ENCODE data around the gene UGT1A9. TPM values are rescaled to one million over a fixed set of nuclear protein-coding genes. Genes with fewer than 3 reads are reported as not detected.
"Not testable (repeated sequence)": the region's sequence is repeated elsewhere in the genome, so short reads cannot be mapped to it uniquely, and the experiment has no call there.

Gene UGT1A9
- not detected in 2 replicates for total RNA-seq (ENCODE audit: low replicate concordance)

DNA sequence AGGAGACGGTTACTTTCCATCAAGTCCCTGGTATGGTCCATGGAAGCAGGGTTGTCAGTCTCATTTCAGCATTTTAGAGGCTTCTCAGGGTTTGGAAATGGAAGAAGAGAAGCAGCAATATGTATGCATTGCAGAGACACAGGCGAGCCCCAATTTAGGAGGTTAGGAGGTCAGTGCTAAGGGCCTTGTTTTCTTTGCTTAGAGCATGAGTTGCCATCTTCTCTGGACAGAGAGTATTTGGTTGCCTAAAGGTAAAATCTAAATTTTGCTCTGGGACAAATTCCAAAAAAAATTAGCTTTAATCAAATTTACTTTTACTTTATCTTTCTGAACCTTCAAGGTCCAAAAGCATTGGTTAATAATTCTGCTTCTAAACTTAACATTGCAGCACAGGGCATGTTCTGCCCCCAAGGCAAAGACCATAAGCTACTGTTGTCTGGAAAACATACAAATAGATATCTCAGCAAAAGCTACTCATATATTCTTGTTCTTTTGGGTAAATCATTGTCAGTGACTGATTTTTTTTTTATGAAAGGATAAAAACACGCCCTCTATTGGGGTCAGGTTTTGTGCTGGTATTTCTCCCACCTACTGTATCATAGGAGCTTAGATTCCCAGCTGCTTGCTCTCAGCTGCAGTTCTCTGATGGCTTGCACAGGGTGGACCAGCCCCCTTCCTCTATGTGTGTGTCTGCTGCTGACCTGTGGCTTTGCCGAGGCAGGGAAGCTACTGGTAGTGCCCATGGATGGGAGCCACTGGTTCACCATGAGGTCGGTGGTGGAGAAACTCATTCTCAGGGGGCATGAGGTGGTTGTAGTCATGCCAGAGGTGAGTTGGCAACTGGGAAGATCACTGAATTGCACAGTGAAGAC, at the start of gene UGT1A9:
UGT1A9 (plus strand) TSS at position 609 of the 872 bp plus-strand sequence; CDS start at position 646, 37 bp downstream.
- H3K4me1 Mint-ChIP-seq = no peaks in the 10 kb centered on the region
- no peaks in the 10 kb centered on the region for H3K9me3 ChIP-seq (ENCODE audit: low read depth)
- no peaks in the 10 kb centered on the region for H3K79me2 ChIP-seq (ENCODE audit: low read depth)
- no peak within 1 kb of the TSS for H3K4me3 Mint-ChIP-seq
- no peaks in the 10 kb centered on the region for H3F3A ChIP-seq (ENCODE audit: low read depth)
- no peaks in the 10 kb centered on the region for H4K20me1 ChIP-seq (ENCODE audit: low read depth)
- no peak within 1 kb of the TSS for H3K4me3 ChIP-seq
- no peaks in the 10 kb centered on the region for H3K4me1 ChIP-seq
- DNase-seq (ENCODE audit: low spot score) = no peak
- H2AFZ ChIP-seq (replicated peaks) = no peak within 1 kb of the TSS
- no peaks in the 10 kb centered on the region for H3K9me3 Mint-ChIP-seq
- peaks cover 2% of the 10 kb centered on the region for H3K27me3 Mint-ChIP-seq (ENCODE audit: insufficient read depth, low read depth)
- H3K27ac Mint-ChIP-seq = no peak within 1 kb of the TSS
- no peak within 1 kb of the TSS for H3K4me2 ChIP-seq
- no peaks in the 10 kb centered on the region for H3K36me3 ChIP-seq
- no peaks in the 10 kb centered on the region for H3K36me3 Mint-ChIP-seq
- H3K27ac ChIP-seq = no peak within 1 kb of the TSS
- no peaks in the 10 kb centered on the region for H3K27me3 ChIP-seq
- no peak for TF ChIP-seq EZH2 (IDR thresholded peaks at IDR 0.05)
- TF ChIP-seq EZH2phosphoT487 (IDR thresholded peaks at IDR 0.05) = no peak
- TF ChIP-seq, protein P1, sequence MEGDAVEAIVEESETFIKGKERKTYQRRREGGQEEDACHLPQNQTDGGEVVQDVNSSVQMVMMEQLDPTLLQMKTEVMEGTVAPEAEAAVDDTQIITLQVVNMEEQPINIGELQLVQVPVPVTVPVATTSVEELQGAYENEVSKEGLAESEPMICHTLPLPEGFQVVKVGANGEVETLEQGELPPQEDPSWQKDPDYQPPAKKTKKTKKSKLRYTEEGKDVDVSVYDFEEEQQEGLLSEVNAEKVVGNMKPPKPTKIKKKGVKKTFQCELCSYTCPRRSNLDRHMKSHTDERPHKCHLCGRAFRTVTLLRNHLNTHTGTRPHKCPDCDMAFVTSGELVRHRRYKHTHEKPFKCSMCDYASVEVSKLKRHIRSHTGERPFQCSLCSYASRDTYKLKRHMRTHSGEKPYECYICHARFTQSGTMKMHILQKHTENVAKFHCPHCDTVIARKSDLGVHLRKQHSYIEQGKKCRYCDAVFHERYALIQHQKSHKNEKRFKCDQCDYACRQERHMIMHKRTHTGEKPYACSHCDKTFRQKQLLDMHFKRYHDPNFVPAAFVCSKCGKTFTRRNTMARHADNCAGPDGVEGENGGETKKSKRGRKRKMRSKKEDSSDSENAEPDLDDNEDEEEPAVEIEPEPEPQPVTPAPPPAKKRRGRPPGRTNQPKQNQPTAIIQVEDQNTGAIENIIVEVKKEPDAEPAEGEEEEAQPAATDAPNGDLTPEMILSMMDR (IDR thresholded peaks at IDR 0.05) = no peak
- no peak within 1 kb of the TSS for H3K9ac ChIP-seq

DNA sequence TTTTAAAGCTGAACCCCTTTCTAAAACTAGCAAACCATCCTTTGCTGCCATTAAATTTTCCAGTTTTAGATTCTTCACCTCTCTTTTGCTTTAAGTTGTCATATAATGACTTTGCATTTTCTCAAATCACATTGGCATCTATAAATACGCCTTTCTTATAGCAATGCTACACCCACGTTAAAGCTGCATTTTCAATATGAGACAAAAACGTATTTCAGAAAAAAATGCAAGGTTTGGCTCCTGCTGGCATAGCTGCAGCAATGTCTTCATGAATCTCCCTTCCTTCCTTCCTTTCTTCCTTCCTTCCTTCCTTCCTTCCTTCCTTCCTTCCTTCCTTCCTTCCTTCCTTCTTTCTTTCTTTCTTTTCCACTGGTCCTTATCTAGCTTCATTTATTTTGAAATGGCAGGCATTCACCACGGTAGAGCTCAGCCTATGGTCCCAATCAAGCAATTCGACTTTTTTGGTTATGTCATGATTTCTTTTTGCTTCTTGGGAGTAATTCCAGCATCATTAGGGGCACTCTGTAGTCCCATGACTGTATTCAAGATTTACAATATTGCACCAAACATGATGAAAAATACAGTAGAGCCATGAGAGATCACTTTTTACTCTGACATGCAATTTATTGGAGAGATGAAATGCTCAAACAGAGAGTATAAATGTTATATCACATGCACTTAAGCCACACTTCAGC, 44.2 kb upstream of the UGT1A9 start:
- Histone ChIP-seq H3K9ac (no peak overlapping the region), H2AFZ (replicated peaks) (no peak overlapping the region), H3K4me1 (no peaks in the 10 kb centered on the region), H3K79me2 (ENCODE audit: low read depth) (no peaks in the 10 kb centered on the region), H3K27me3 (no peaks in the 10 kb centered on the region), H3K27ac (no peak overlapping the region), H3F3A (ENCODE audit: low read depth) (no peaks in the 10 kb centered on the region), H3K4me2 (no peak overlapping the region), H3K4me3 (no peak overlapping the region), H4K20me1 (ENCODE audit: low read depth) (no peaks in the 10 kb centered on the region), H3K36me3 (no peaks in the 10 kb centered on the region), H3K9me3 (ENCODE audit: low read depth) (no peaks in the 10 kb centered on the region)
- no peak for DNase-seq (ENCODE audit: low spot score)
- TF ChIP-seq, protein P1 (IDR thresholded peaks at IDR 0.05) = no peak
- no peak for TF ChIP-seq EZH2 (IDR thresholded peaks at IDR 0.05)
- no peak for TF ChIP-seq EZH2phosphoT487 (IDR thresholded peaks at IDR 0.05)
- Mint-ChIP-seq H3K36me3 (no peaks in the 10 kb centered on the region), H3K4me3 (no peak overlapping the region), H3K4me1 (no peaks in the 10 kb centered on the region), H3K27ac (no peak overlapping the region), H3K9me3 (peaks cover 2% of the 10 kb centered on the region), H3K27me3 (ENCODE audit: insufficient read depth, low read depth) (peaks cover 2% of the 10 kb centered on the region)

DNA sequence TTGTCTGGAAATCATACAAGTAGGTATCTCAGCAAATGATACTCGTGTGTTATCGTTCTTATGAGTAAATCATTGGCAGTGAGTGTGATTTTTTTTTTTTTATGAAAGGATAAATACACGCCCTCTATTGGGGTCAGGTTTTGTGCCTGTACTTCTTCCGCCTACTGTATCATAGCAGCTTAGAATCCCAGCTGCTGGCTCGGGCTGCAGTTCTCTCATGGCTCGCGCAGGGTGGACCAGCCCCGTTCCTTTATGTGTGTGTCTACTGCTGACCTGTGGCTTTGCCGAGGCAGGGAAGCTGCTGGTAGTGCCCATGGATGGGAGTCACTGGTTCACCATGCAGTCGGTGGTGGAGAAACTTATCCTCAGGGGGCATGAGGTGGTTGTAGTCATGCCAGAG, 35.4 kb upstream of the UGT1A9 start, which contains the start of gene UGT1A10:
UGT1A10 (plus strand) TSS at position 143 of the 400 bp plus-strand sequence; CDS start at position 218, 75 bp downstream.
- H3K27me3 Mint-ChIP-seq (ENCODE audit: insufficient read depth, low read depth); H2AFZ ChIP-seq (replicated peaks); H3K79me2 ChIP-seq (ENCODE audit: low read depth); H3K9me3 Mint-ChIP-seq; H3K4me1 Mint-ChIP-seq; H3K4me1 ChIP-seq; H3K36me3 ChIP-seq; H3K4me3 ChIP-seq; H3K27ac ChIP-seq; H3K27ac Mint-ChIP-seq; H3K4me2 ChIP-seq; H3K27me3 ChIP-seq; H3K4me3 Mint-ChIP-seq; H4K20me1 ChIP-seq (ENCODE audit: low read depth); H3F3A ChIP-seq (ENCODE audit: low read depth); H3K36me3 Mint-ChIP-seq; DNase-seq (ENCODE audit: low spot score); H3K9me3 ChIP-seq (ENCODE audit: low read depth); H3K9ac ChIP-seq: not testable (repeated sequence)
